Measurements from ENCODE around the gene GNB1. TPM values are rescaled to one million over a fixed set of nuclear protein-coding genes. Genes with fewer than 3 reads are reported as not detected.

The GNB1 gene
- total RNA-seq, 1 experiment from 2014 or later: 400 TPM

- Histone ChIP-seq H3T11ph (ENCODE audit: low read length) (no peak overlapping the region), H3K18ac (ENCODE audit: insufficient read length, low read depth, low read length) (no peak overlapping the region), H2BK12ac (ENCODE audit: insufficient read length, low read depth, low read length) (no peak overlapping the region), H3K4ac (ENCODE audit: low read depth, low read length) (no peak overlapping the region), H2AK5ac (ENCODE audit: insufficient read length, low read length) (no peak overlapping the region), H2AFZ (ENCODE audit: low read length) (no peak overlapping the region), H3K14ac (ENCODE audit: insufficient read depth, low read length) (no peak overlapping the region), H3K4me2 (ENCODE audit: insufficient read depth, insufficient read length, low read length) (no peak overlapping the region), H4K5ac (ENCODE audit: insufficient read length, low read depth, low read length) (no peak overlapping the region), H3K27me3 (ENCODE audit: insufficient read depth, low read length) (no peaks in the 10 kb centered on the region), H2BK120ac (ENCODE audit: low read depth, low read length, poor library complexity, severe bottlenecking) (no peak overlapping the region), H2BK20ac (ENCODE audit: low read depth, low read length, poor library complexity, severe bottlenecking) (no peak overlapping the region), H4K8ac (replicated peaks; ENCODE audit: insufficient read length, low read depth, low read length) (no peak overlapping the region), H3K9me3 (ENCODE audit: control insufficient read depth, low read depth, low read length) (no peaks in the 10 kb centered on the region), H3K79me1 (ENCODE audit: insufficient read depth, low read depth, low read length, poor library complexity, severe bottlenecking) (no peaks in the 10 kb centered on the region), H3K79me2 (ENCODE audit: insufficient read depth, low read length) (no peaks in the 10 kb centered on the region), H2BK15ac (ENCODE audit: low read depth, low read length) (no peak overlapping the region), H3K23ac (ENCODE audit: insufficient read length, low read depth, low read length) (no peak overlapping the region), H4K20me1 (ENCODE audit: control insufficient read depth, insufficient read depth, insufficient read length) (no peaks in the 10 kb centered on the region), H3K9ac (ENCODE audit: extremely low read depth, insufficient read length, low read length) (no peak overlapping the region), H3K23me2 (ENCODE audit: insufficient read length, low read depth, low read length, poor library complexity, severe bottlenecking) (no peaks in the 10 kb centered on the region), H3K27ac (ENCODE audit: insufficient read length, low read depth, low read length) (no peak overlapping the region), H4K91ac (ENCODE audit: insufficient read length, low read depth, low read length) (no peak overlapping the region), H3K4me1 (ENCODE audit: insufficient read depth, low read length) (no peaks in the 10 kb centered on the region), H3K56ac (ENCODE audit: insufficient read length, low read depth, low read length) (no peak overlapping the region), H2BK5ac (ENCODE audit: insufficient read length, low read length) (no peak overlapping the region)
- no peak overlapping the region for H3K27ac Mint-ChIP-seq
- WGBS (ENCODE audit: extremely low coverage, insufficient read length, low lambda C conversion rate): no CpG with 5 or more reads among the region's 6 CpGs
- H3K9me3 Mint-ChIP-seq: peaks cover 7 to 15% of the 10 kb centered on the region in 2 experiments
- peaks cover 0 to 2% of the 10 kb centered on the region in 2 experiments; a peak in 1 of 4 replicates for H3K4me1 Mint-ChIP-seq
- no peaks in the 10 kb centered on the region; a peak in 1 of 7 replicates for H3K36me3 Mint-ChIP-seq (ENCODE audit: insufficient read depth in 1 of 3, low read depth in 3 of 3)
- TF ChIP-seq, protein P1, sequence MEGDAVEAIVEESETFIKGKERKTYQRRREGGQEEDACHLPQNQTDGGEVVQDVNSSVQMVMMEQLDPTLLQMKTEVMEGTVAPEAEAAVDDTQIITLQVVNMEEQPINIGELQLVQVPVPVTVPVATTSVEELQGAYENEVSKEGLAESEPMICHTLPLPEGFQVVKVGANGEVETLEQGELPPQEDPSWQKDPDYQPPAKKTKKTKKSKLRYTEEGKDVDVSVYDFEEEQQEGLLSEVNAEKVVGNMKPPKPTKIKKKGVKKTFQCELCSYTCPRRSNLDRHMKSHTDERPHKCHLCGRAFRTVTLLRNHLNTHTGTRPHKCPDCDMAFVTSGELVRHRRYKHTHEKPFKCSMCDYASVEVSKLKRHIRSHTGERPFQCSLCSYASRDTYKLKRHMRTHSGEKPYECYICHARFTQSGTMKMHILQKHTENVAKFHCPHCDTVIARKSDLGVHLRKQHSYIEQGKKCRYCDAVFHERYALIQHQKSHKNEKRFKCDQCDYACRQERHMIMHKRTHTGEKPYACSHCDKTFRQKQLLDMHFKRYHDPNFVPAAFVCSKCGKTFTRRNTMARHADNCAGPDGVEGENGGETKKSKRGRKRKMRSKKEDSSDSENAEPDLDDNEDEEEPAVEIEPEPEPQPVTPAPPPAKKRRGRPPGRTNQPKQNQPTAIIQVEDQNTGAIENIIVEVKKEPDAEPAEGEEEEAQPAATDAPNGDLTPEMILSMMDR (conservative IDR thresholded peaks at IDR 0.05): no peak
- H3K4me3 Mint-ChIP-seq: no peak overlapping the region
- H3K27me3 Mint-ChIP-seq (ENCODE audit: low read depth): no peaks in the 10 kb centered on the region; the same call in none of the 2 replicates
- no peak for DNase-seq
Observed at GRCh38 chr1:1938276-1938573, 47.3 kb upstream of the GNB1 start.

All from H9 (cell line).